ENCODE measurements around the gene TNFRSF14.

DNA sequence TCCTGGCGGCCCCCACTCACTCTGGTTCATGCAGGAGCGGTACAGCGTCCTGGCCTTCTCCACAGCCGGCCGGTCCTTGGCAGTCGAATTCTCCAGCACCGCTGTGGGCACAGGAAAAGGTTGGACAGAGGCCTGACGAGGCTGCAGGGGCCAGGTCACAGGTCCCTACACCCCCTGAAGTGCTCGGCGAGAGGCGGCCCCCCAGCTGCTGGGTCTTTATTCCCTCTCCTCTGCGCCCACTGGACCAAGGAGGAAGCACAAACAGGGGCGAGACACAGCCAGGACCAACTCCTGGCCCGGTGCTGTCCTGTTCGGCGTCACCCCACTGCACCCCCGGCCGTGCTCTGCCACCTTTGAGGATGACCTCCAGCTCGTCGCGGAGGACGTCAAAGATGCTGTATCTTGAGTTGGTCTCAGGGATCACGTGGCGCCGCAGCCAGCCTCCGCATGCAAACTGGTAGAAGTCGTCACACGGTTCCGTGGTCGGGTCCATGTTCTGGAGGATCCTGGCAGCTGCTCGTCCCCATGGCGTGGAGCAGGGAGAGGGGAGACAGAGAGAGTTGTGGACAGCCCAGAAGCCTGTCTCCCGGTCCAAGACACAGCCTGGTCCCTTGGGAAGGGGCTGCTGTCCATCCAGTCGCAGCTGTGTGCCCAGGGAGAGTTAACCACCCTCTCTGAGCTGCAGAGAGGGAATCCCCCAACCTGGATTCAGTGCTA lies 53.3 kb downstream of the TNFRSF14 start:
- TF ChIP-seq, protein P1, sequence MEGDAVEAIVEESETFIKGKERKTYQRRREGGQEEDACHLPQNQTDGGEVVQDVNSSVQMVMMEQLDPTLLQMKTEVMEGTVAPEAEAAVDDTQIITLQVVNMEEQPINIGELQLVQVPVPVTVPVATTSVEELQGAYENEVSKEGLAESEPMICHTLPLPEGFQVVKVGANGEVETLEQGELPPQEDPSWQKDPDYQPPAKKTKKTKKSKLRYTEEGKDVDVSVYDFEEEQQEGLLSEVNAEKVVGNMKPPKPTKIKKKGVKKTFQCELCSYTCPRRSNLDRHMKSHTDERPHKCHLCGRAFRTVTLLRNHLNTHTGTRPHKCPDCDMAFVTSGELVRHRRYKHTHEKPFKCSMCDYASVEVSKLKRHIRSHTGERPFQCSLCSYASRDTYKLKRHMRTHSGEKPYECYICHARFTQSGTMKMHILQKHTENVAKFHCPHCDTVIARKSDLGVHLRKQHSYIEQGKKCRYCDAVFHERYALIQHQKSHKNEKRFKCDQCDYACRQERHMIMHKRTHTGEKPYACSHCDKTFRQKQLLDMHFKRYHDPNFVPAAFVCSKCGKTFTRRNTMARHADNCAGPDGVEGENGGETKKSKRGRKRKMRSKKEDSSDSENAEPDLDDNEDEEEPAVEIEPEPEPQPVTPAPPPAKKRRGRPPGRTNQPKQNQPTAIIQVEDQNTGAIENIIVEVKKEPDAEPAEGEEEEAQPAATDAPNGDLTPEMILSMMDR (IDR thresholded peaks at IDR 0.05), result no peak
- no peak for TF ChIP-seq POLR2A (IDR thresholded peaks at IDR 0.05)

Measured in body of pancreas (tissue), 4 donors.